ENCODE data around the gene AOC1. TPM values are rescaled to one million over a fixed set of nuclear protein-coding genes. Genes with fewer than 3 reads are reported as not detected.

Gene AOC1
- total RNA-seq, 4 donors from 2014 or later, result 0.26 to 0.55 (median 0.29) TPM; not detected in 1

- no peaks in the 10 kb centered on the region for H3K27me3 ChIP-seq
- H3K27ac ChIP-seq, result no peak overlapping the region
- H3K4me3 ChIP-seq, result no peak overlapping the region
- H3K36me3 ChIP-seq, result no peaks in the 10 kb centered on the region
- DNase-seq, result no peak
- TF ChIP-seq POLR2A (IDR thresholded peaks at IDR 0.05), result no peak
- TF ChIP-seq CTCF (IDR thresholded peaks at IDR 0.05), result no peak
- H3K9me3 ChIP-seq, result no peaks in the 10 kb centered on the region
- intact Hi-C loops (cut with DNase I; ENCODE audit: low total_unique reads), result no loop called here
- H3K4me1 ChIP-seq, result no peaks in the 10 kb centered on the region
Measured at GRCh38 chr7:150866932-150867564, 14.7 kb downstream of the AOC1 start.

- H3K27ac ChIP-seq, result no peak overlapping the region
- intact Hi-C loops (cut with DNase I; ENCODE audit: low total_unique reads), result no loop called here
- TF ChIP-seq CTCF (IDR thresholded peaks at IDR 0.05), result no peak
- TF ChIP-seq POLR2A (IDR thresholded peaks at IDR 0.05), result no peak
- H3K4me1 ChIP-seq, result no peaks in the 10 kb centered on the region
- DNase-seq, result no peak
- no peak overlapping the region for H3K4me3 ChIP-seq
- no peaks in the 10 kb centered on the region for H3K27me3 ChIP-seq
- no peaks in the 10 kb centered on the region for H3K36me3 ChIP-seq
- H3K9me3 ChIP-seq, result no peaks in the 10 kb centered on the region
Measured at GRCh38 chr7:150867605-150868004, 15.3 kb downstream of the AOC1 start.

GRCh38 chr7:150869467-150869866 is 17.1 kb downstream of the AOC1 start:
- no peaks in the 10 kb centered on the region for H3K9me3 ChIP-seq
- H3K27me3 ChIP-seq, result no peaks in the 10 kb centered on the region
- H3K27ac ChIP-seq, result no peak overlapping the region
- no peak for TF ChIP-seq CTCF (IDR thresholded peaks at IDR 0.05)
- no peak for TF ChIP-seq POLR2A (IDR thresholded peaks at IDR 0.05)
- H3K4me3 ChIP-seq, result no peak overlapping the region
- no peak for DNase-seq
- no peaks in the 10 kb centered on the region for H3K4me1 ChIP-seq
- H3K36me3 ChIP-seq, result no peaks in the 10 kb centered on the region
- intact Hi-C loops (cut with DNase I; ENCODE audit: low total_unique reads), result no loop called here

GRCh38 chr7:150871601-150872000 is 19.3 kb downstream of the AOC1 start:
- Histone ChIP-seq H3K27ac (no peak overlapping the region), H3K9me3 (no peaks in the 10 kb centered on the region), H3K4me1 (no peaks in the 10 kb centered on the region), H3K27me3 (no peaks in the 10 kb centered on the region), H3K4me3 (no peak overlapping the region), H3K36me3 (no peaks in the 10 kb centered on the region)
- DNase-seq, result no peak
- TF ChIP-seq POLR2A (IDR thresholded peaks at IDR 0.05), result no peak
- no peak for TF ChIP-seq CTCF (IDR thresholded peaks at IDR 0.05)
- intact Hi-C loops (cut with DNase I; ENCODE audit: low total_unique reads), result no loop called here

GRCh38 chr7:150874401-150875198 is 22.3 kb downstream of the AOC1 start:
- Histone ChIP-seq H3K27ac (no peak overlapping the region), H3K27me3 (no peaks in the 10 kb centered on the region), H3K9me3 (no peaks in the 10 kb centered on the region), H3K4me3 (no peak overlapping the region), H3K36me3 (no peaks in the 10 kb centered on the region), H3K4me1 (no peaks in the 10 kb centered on the region)
- no peak for DNase-seq
- TF ChIP-seq POLR2A (IDR thresholded peaks at IDR 0.05) (no peak), CTCF (IDR thresholded peaks at IDR 0.05) (no peak)
- intact Hi-C loops (cut with DNase I; ENCODE audit: low total_unique reads), result no loop called here
